PC-3 (cell line): Measurements from ENCODE around the gene EXOSC5. TPM values are rescaled to one million over a fixed set of nuclear protein-coding genes. Genes with fewer than 3 reads are reported as not detected.

ENCODE experiments used
- ATAC-seq: fragments of 200-7000 bp; cut with Tn5 transposase; 2 replicates; pipeline ENCODE4 v1.9.1; 2020; ENCODE audit warnings: mild to moderate bottlenecking, moderate library complexity
- BruUV-seq: library from RNA; stranded (reverse); fragments of 400-500 nt; replicated peaks from 2 replicates; lab custom pipeline; 2021; lab: Mats Ljungman, UMichigan
- CTCF ChIA-PET: fragments of 300-600 bp; sonication (Branson Sonifier 250); formaldehyde crosslinking; loops from one replicate; lab custom pipeline; 2022; ENCODE audit warnings: antibody characterized with exemption; lab: Charles Lee
- POLR2A ChIA-PET: fragments of 300-600 bp; sonication (Branson Sonifier 250); formaldehyde crosslinking; loops from one replicate; lab custom pipeline; 2022; ENCODE audit warnings: antibody characterized with exemption; ENCODE audit not compliant: unreplicated experiment; lab: Charles Lee
- DNase-seq: peaks from one replicate; pipeline ENCODE4 v3.0.0-alpha.2; 2015
- H2AFZ ChIP-seq: fragments of 300-600 bp; sonication (generic); 2 replicates; pipeline ENCODE4 v1.6.0; 2016; ENCODE audit warnings: antibody characterized with exemption, low read length
- H3F3A ChIP-seq: fragments of 300-600 bp; sonication (generic); one replicate; pipeline ENCODE4 v1.6.0; 2017; ENCODE audit warnings: antibody characterized with exemption, low read length, control low read depth, mild to moderate bottlenecking; ENCODE audit not compliant: unreplicated experiment
- H3K27ac ChIP-seq: fragments of 300-600 bp; sonication (generic); 2 replicates; pipeline ENCODE4 v1.5.1; 2016; ENCODE audit warnings: mild to moderate bottlenecking, low read length
- H3K27me3 ChIP-seq: fragments of 300-600 bp; sonication (generic); 2 replicates; pipeline ENCODE4 v1.6.1; 2016; ENCODE audit warnings: low read length, mixed read lengths
- H3K36me3 ChIP-seq: fragments of 300-600 bp; sonication (generic); 2 replicates; pipeline ENCODE4 v1.6.1; 2016; ENCODE audit warnings: low read depth, mixed run types, low read length, mixed read lengths
- H3K4me1 ChIP-seq: fragments of 300-600 bp; sonication (generic); 2 replicates; pipeline ENCODE4 v1.5.1; 2016; ENCODE audit warnings: low read length; ENCODE audit not compliant: insufficient read depth
- H3K4me2 ChIP-seq: fragments of 300-600 bp; sonication (generic); 2 replicates; pipeline ENCODE4 v1.6.0; 2016; ENCODE audit warnings: low read length
- H3K4me3 ChIP-seq: fragments of 300-600 bp; sonication (generic); 2 replicates; pipeline ENCODE4 v1.5.1; 2016; ENCODE audit warnings: mild to moderate bottlenecking, low read length, mixed read lengths
- H3K79me2 ChIP-seq: fragments of 300-600 bp; sonication (generic); 2 replicates; pipeline ENCODE4 v1.6.1; 2017; ENCODE audit warnings: low read length, mixed read lengths
- H3K9ac ChIP-seq: fragments of 300-600 bp; sonication (generic); 2 replicates; pipeline ENCODE4 v1.6.0; 2016; ENCODE audit warnings: mild to moderate bottlenecking, low read length
- H3K9me2 ChIP-seq: fragments of 300-600 bp; sonication (generic); replicated peaks from 2 replicates; pipeline ENCODE4 v1.6.1; 2016; ENCODE audit warnings: mixed run types, low read length, mixed read lengths
- H3K9me3 ChIP-seq: fragments of 300-600 bp; sonication (generic); 2 replicates; pipeline ENCODE4 v1.6.1; 2016; ENCODE audit warnings: low read length, mixed read lengths
- H4K20me1 ChIP-seq: fragments of 300-600 bp; sonication (generic); 2 replicates; pipeline ENCODE4 v1.6.1; 2016; ENCODE audit warnings: low read length, mixed read lengths
- CTCF ChIP-seq: fragments of 300-600 bp; sonication (generic); conservative IDR thresholded peaks from 2 replicates; pipeline ENCODE4 v1.5.1; 2017; ENCODE audit warnings: antibody characterized with exemption, low read depth, mild to moderate bottlenecking, low read length
- EZH2 ChIP-seq: fragments of 300-600 bp; sonication (generic); IDR thresholded peaks from one replicate; pipeline ENCODE4 v1.6.1; 2017; ENCODE audit warnings: antibody characterized with exemption, mild to moderate bottlenecking, low read length; ENCODE audit not compliant: unreplicated experiment
- EZH2phosphoT487 ChIP-seq: fragments of 300-600 bp; sonication (generic); IDR thresholded peaks from 2 replicates; pipeline ENCODE4 v1.6.1; 2018; ENCODE audit warnings: mild to moderate bottlenecking, antibody characterized with exemption, low read length, borderline replicate concordance
- intact Hi-C: fragments of 100-400 bp; cut with micrococcal nuclease; formaldehyde crosslinking; loops from 2 replicates; pipeline ENCODE4 v1.9.0; 2023
- total RNA-seq: library from RNA; depleted of rRNA; stranded (reverse); fragments of >200 nt; gene quantifications from 2 replicates; pipeline ENCODE4 v1.2.3, GENCODE V29; 2014

EXOSC5 gene
- total RNA-seq, 1 experiment from 2014 or later = 40.8 TPM

GRCh38 chr19:41352279-41352608, 44.9 kb downstream of the EXOSC5 start:
- Histone ChIP-seq H2AFZ (peak overlapping the region; percentile 69), H3K9me3 (no peaks in the 10 kb centered on the region), H3K4me1 (0 out of 2 replicates have a peak, but pooled peaks cover 4% of the 10 kb centered on the region), H3K9ac (peak overlapping the region; percentile 74), H3F3A (no peaks in the 10 kb centered on the region), H3K4me2 (peak overlapping the region; percentile 94), H3K27ac (no peak overlapping the region), H3K27me3 (no peaks in the 10 kb centered on the region), H3K36me3 (no peaks in the 10 kb centered on the region), H3K4me3 (peak overlapping the region; percentile 86), H3K9me2 (no peaks in the 10 kb centered on the region), H4K20me1 (no peaks in the 10 kb centered on the region), H3K79me2 (peaks cover 40% of the 10 kb centered on the region)
- CTCF ChIA-PET = interaction anchor here (1.3 to 1.5 kb wide), 3 partner anchors 30 to 57 kb away, joined by 3 to 6 read pairs (median 5); partner anchors contain the start of gene CCDC97
- no TSS peak for BruUV-seq
- ATAC-seq = no peak
- intact Hi-C loops = no loop called here
- POLR2A ChIA-PET = no interaction called here
- DNase-seq = no peak
- TF ChIP-seq EZH2 (no peak), CTCF (no peak)

- Histone ChIP-seq H3F3A (no peaks in the 10 kb centered on the region), H3K4me2 (peak overlapping the region; percentile 94), H4K20me1 (no peaks in the 10 kb centered on the region), H3K4me3 (peak overlapping the region; percentile 86), H3K9me3 (no peaks in the 10 kb centered on the region), H3K4me1 (0 out of 2 replicates have a peak, but pooled peaks cover 4% of the 10 kb centered on the region), H2AFZ (peak overlapping the region; percentile 69), H3K27me3 (no peaks in the 10 kb centered on the region), H3K27ac (no peak overlapping the region), H3K79me2 (peaks cover 40% of the 10 kb centered on the region), H3K36me3 (no peaks in the 10 kb centered on the region), H3K9ac (peak overlapping the region; percentile 74), H3K9me2 (no peaks in the 10 kb centered on the region)
- intact Hi-C loops = loop anchor here (2.0 kb wide), 1 partner anchor 25 kb away; no protein-coding TSS in a partner anchor
- peak; percentile 43 for ATAC-seq
- TF ChIP-seq CTCF = no peak
- TF ChIP-seq EZH2 = no peak
- no peak for TF ChIP-seq EZH2phosphoT487
- POLR2A ChIA-PET = interaction anchor here (0.6 kb wide), 1 partner anchor 46 kb away, joined by 3 read pairs; no protein-coding TSS in a partner anchor
- CTCF ChIA-PET = interaction anchor here (1.3 to 1.5 kb wide), 2 partner anchors 30 to 41 kb away, joined by 3 to 6 read pairs; partner anchors contain the start of gene CCDC97
- peak; percentile 35 for DNase-seq
- no TSS peak for BruUV-seq
Measured at GRCh38 chr19:41351339-41352245, 45.6 kb downstream of the EXOSC5 start.
